HEK293 (cell line): ENCODE data around the gene LDLRAD3.

Experiments used
- BCL6B ChIP-seq: fragments of 450-650 bp; formaldehyde crosslinking; IDR thresholded peaks from 2 replicates; pipeline ENCODE4 v1.5.1; 2017; ENCODE audit warnings: missing biosample characterization, missing genetic modification characterization
- KLF1 ChIP-seq: fragments of 450-650 bp; formaldehyde crosslinking; IDR thresholded peaks from 2 replicates; pipeline ENCODE4 v1.5.1; 2016; ENCODE audit warnings: missing biosample characterization, missing genetic modification characterization
- OVOL3 ChIP-seq: fragments of 450-650 bp; formaldehyde crosslinking; IDR thresholded peaks from 2 replicates; pipeline ENCODE4 v1.5.1; 2016; ENCODE audit warnings: missing biosample characterization, missing genetic modification characterization
- TCF7L2 ChIP-seq: IDR thresholded peaks from 2 replicates; pipeline ENCODE4 v1.6.1; 2011; ENCODE audit warnings: low read depth, mild to moderate bottlenecking, inconsistent platforms, low read length, moderate library complexity, borderline replicate concordance
- ZNF302 ChIP-seq: fragments of 450-650 bp; formaldehyde crosslinking; IDR thresholded peaks from 2 replicates; pipeline ENCODE4 v1.5.1; 2016; ENCODE audit warnings: missing biosample characterization, missing genetic modification characterization, low read depth
- ZNF792 ChIP-seq: fragments of 450-650 bp; formaldehyde crosslinking; IDR thresholded peaks from 2 replicates; pipeline ENCODE4 v1.5.1; 2016; ENCODE audit warnings: missing biosample characterization, missing genetic modification characterization
- ZSCAN16 ChIP-seq: fragments of 450-650 bp; formaldehyde crosslinking; IDR thresholded peaks from 2 replicates; pipeline ENCODE4 v1.5.1; 2016; ENCODE audit warnings: missing biosample characterization, missing genetic modification characterization
- TF ChIP-seq, protein P1 (sequence below): fragments of 450-650 bp; formaldehyde crosslinking; IDR thresholded peaks from 2 replicates; pipeline ENCODE4 v1.5.1; 2016; ENCODE audit warnings: missing biosample characterization, missing genetic modification characterization
- TF ChIP-seq, protein P2 (sequence below): fragments of 450-650 bp; formaldehyde crosslinking; IDR thresholded peaks from 2 replicates; pipeline ENCODE4 v1.5.1; 2016; ENCODE audit warnings: missing biosample characterization, missing genetic modification characterization

- TF ChIP-seq, protein P1, sequence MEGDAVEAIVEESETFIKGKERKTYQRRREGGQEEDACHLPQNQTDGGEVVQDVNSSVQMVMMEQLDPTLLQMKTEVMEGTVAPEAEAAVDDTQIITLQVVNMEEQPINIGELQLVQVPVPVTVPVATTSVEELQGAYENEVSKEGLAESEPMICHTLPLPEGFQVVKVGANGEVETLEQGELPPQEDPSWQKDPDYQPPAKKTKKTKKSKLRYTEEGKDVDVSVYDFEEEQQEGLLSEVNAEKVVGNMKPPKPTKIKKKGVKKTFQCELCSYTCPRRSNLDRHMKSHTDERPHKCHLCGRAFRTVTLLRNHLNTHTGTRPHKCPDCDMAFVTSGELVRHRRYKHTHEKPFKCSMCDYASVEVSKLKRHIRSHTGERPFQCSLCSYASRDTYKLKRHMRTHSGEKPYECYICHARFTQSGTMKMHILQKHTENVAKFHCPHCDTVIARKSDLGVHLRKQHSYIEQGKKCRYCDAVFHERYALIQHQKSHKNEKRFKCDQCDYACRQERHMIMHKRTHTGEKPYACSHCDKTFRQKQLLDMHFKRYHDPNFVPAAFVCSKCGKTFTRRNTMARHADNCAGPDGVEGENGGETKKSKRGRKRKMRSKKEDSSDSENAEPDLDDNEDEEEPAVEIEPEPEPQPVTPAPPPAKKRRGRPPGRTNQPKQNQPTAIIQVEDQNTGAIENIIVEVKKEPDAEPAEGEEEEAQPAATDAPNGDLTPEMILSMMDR (tag by site-specific recombination) = no peak
- TF ChIP-seq BCL6B (tag by site-specific recombination) = no peak
- no peak for TF ChIP-seq ZSCAN16 (tag by site-specific recombination)
- no peak for TF ChIP-seq KLF1 (tag by site-specific recombination)
- TF ChIP-seq ZNF792 (tag by site-specific recombination) = no peak
- no peak for TF ChIP-seq OVOL3 (tag by site-specific recombination)
- no peak for TF ChIP-seq ZNF302 (tag by site-specific recombination)
- TF ChIP-seq, protein P2, sequence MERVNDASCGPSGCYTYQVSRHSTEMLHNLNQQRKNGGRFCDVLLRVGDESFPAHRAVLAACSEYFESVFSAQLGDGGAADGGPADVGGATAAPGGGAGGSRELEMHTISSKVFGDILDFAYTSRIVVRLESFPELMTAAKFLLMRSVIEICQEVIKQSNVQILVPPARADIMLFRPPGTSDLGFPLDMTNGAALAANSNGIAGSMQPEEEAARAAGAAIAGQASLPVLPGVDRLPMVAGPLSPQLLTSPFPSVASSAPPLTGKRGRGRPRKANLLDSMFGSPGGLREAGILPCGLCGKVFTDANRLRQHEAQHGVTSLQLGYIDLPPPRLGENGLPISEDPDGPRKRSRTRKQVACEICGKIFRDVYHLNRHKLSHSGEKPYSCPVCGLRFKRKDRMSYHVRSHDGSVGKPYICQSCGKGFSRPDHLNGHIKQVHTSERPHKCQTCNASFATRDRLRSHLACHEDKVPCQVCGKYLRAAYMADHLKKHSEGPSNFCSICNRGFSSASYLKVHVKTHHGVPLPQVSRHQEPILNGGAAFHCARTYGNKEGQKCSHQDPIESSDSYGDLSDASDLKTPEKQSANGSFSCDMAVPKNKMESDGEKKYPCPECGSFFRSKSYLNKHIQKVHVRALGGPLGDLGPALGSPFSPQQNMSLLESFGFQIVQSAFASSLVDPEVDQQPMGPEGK (tag by site-specific recombination) = no peak
- TF ChIP-seq TCF7L2 = no peak
These were observed 186.5 kb downstream of the LDLRAD3 start for GRCh38 chr11:36130401-36130800.
